MV-4-11 (cell line): Measurements from ENCODE around the gene KCNIP1.

Experiments
- DNase-seq: peaks from one replicate; lab custom pipeline; 2025; lab: John Stamatoyannopoulos, UW

The KCNIP1 gene

DNA sequence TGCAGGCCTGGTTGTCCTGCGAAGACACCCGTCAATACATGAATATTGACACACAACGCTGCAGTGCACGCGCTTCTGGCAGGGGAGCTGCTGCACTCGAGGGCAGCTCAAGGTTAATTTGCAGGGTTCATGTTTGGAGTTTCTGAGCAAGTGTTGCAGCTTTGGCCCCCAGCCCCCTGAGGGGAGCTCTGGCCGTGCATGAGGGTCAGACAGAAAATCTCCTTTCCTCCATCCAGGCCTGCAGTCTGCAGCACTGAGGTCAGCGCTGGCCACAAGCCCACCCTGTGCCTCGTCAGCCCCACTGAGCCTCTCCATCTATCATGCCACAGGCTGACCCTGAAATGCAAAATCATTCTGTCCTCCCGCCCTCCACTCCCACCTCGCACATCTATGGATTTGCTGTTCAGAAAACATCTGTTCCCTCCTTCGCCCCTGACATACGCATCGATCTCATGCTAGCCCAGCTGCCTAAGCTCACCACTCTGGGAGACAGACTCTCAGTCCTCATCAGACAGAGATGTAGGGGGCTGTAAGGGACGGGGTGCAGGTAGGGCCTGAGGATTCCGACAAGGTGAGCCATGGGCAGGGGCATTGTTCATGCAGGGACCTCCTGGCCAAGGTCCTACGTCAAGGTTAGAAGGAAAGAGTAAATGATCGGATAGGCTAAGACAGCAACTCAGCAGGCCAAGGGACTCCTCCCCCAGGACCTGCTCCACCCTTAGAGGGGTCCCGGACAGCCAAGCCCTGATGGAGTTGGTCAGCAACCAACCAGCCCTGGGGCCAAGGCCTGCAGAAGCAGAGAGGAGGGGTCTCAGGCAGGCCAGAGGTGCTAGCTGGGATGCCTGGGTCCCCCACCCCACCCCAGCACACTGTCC, 125.1 kb downstream of the KCNIP1 start:
- no peak for DNase-seq

DNA sequence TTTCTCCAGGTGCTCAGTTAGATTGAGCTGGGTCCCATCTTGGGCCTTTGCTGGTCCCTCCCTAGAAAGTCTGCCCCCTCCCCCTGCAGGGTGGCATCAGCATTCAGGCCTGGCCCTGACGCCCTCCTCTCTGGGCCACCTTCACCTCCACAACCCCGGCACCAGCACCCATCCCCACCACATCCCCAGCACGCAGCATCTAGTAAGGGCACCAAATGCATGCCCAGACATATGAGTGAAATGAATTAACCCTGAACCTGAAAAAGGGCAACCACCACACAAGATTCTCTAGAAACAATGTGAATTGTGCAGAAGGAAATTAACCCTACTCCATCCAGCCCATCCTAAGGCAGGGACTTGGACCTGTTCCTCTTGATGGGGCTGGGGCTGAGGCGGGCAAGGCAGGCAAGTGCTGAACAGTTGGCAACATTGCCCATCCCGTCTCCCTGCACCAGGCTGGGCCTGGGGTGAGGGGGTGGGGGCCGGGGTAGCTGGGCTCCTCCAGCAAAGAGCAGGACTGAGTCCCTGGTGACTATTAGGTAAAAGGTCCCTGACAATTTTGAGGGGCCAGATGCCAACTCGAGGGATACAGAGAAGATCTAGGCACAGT, 125.9 kb downstream of the KCNIP1 start:
- no peak for DNase-seq

DNA sequence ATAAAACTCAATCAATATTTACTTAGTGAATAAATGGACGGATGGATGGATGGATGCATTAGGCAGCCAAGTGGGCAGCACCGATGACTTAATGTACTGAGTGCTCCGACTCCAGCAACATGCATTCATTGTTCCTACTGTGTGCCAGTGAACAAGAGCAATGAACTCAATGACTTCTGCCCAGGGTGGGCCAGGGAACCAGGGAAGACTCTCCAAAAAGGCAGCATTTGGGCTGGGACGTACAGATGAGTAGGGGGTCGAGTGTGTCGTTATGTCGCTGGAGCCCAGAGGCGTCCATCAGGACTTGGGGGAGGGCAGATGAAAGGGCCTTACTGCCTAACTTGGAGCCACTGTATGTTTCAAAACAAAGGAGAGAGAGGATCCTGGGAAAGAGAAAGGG, 126.4 kb downstream of the KCNIP1 start:
- DNase-seq = no peak

DNA sequence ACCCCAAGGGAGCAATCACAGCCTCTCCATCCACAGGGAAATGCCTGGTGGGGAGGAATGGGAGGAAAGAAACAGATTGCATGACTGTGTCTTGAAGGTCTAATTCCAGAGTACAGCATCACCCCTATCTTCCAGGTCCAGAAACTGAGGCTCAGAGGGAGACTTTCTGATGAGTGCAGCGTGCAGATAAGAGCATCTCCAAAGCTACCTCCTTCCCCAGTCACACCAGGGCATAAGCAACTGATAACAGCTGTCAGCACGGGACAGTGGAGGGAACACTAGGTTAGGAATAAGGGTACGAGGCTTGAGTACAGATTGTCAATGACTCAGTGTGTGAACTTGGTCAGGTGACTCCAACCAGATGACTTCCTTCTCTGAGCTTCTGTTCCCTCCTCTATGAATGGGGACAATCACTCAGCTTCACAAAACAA, 126.9 kb downstream of the KCNIP1 start:
- peak; percentile 25 for DNase-seq

DNA sequence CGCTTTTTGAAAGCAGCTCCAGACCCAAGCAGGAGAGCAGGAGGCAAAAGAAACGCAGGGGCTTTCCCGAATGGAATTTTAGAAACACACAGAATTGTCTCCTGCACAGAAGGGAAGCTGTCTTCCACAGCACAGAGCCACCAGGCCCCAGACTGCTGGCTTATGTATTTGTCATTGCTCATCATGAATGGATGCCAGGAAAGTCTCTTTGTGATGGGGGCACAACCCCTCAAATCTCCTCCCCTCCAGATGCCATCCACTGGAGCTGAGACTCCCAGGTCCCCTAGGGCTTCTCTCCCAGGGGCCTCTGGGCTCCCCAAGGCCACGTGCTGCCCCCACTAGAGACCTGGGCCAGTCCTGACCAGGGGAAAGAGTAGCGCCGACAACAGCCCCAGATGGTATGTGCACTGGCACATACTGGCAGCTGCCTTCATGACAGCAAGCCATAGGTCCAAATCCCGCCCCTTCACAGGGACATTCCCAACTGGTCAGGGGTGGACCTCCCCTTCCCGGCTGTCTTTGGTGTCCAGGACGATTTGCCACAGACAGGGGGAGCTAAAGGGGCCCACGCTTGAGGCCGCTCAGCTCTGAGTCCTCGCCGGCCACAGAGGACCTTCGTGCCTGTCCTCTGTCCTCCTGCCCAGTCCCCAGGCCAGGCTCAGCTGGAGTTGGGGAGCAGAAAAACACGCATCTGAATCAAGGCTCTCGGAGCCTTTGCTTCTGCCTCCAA, 127.8 kb downstream of the KCNIP1 start:
- no peak for DNase-seq

DNA sequence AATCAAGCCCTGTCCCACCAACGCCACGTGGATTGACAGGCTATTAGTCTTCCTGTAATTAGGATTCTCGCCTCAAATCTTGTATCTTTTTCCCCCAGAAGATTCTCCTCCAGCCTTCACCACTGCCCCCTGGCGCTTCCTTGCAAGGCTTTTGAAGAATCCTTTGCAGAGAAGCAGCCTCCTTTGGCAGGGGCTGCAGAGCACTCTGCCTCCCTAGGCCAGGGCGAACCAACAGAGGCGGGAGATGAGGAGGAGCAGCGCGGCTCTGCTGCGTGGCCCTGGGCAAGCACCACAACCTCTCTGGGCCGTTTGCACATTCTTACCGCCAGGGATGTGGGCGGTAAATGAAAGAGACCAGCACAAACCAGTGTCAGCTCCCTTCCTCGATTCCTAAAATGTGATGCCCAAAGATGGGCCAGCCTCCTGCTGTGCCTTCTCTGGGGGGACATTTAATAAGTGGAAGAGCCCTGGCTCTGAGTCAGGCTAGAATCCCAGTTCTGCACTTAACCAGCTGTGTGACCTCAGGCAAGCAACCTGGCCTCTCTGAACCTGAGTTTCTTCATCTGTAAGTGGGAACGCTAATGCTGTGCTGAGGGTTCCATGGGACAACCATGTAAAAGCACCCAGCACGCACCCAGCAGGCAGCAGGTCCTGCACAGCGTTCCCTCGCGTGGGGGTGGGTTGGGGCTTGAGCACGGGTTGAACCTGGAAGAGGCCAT, 128.6 kb downstream of the KCNIP1 start:
- no peak for DNase-seq

DNA sequence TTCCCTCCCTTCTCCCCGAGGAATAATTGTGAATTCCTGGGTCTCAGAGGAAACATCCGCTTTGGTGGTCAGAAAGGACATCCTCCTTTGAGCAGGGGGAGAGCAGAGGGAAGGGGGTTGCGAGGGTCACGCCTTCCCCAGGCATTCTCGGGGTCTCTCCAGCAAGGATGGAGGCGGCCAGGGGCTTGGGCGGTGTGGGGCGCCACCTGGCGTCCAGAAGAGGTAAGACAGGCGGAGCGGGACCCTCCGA, 129.1 kb downstream of the KCNIP1 start:
- no peak for DNase-seq

DNA sequence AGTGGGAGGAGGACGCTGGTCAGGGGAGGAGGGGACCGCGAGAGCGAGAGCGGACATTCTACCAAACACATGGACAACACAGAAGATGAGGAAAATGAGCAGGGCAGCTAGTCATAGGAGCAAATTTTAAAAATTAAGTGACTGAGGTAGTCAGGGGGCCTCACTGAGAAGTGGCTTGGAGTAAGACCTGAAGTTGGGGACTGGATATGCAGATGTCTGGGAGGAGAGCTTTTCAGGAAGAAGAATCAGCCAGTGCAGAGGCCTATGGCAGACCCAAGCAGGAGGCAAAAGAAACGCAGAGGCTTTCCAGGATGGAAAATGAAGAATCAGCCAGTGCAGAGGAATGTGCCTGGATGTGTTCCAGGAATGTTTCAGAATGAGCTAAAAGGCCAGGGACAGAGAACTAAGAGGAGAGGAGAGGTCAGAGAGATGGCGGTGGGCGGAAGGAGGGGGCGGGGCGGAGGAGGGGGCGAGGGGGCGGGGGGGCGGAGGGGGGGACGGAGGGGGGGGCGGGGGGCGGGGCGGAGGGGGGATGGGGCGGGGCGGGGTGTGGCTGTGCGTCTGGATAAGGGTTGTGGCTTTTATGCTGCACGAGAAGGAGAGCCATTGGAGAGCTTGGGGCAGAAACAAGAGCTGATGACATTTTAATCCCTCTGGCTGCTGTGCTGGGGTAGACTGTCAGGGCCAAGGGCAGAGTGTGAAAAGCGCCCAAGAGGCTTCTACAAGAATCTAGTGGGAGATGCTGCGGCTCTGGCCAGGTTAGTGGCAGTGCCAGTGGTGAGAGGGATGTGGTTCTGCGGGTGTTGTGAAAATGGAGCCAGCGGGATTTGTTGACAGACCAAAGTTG, 129.6 kb downstream of the KCNIP1 start:
- peak; percentile 23 for DNase-seq

DNA sequence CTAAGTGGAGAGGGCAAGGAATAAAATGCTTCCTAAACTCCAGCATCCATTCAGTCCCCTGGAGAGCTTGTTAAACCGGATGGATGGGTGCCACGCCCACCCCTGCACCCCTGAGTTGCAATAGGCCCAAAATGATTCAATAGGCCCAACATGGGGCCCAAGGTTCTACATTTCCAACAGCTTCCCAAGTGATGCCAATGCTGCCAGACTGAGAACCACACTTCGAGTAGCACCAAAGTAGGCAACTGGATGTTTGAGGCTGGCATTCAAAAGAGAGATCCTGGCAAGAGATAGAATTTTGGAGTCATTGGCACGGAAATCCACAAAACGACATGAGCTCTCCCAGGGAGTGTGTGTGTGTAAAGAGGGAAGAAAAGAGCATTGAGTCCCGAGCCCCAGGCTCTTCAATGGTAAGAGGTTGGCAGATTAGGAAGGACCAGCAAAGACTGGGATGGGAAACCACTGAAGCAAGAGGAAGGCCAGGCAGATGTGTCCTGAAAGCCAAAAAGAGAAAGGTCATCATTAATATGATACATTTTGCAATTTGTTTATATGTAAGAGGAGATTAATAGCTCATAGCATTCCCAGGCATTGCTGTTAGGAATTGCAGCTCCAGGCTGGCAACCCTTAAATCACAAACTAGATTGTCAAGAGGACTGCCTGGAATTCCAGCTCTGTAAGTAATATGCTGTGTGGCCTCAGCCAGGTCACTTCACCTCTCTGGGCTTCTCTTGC, 130.6 kb downstream of the KCNIP1 start:
- DNase-seq = no peak

DNA sequence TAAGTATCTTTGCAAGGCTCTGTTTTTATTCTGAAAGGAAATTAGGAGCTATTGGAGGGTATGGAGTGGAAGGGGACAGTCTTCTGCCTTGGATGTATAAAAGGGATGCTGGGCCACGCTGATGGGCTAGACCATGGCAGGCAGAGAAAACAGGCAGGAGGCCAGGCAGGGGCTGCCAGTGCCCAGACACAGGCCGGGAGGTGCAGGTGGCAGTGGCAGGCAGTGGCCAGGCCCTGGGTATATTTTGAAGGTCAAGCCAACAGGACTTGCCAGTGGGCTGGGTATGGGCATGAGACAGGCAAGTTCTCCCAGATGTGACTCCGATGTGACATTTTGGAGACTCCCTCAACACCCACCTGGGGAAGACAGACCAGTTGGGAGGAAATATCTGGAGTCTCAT, 131.9 kb downstream of the KCNIP1 start:
- no peak for DNase-seq

DNA sequence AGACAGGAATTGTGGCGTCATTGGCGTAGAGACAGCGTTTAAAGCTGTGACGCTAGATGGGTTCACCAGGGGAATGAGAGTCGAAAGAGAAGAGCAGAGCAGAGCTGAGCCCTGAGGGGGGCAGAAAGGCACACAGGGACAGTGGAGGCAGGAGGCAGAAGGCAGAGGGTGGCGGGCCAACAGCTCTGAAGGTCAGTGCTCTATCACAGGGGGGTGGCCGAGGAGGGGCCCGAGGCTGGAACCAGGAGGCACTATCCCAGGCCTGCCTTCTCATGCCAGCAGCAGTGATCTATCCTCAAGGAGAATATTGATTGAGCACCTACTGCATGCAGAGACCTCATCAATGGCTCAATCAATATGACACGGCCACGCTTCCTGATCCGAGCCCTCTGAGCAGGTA, 132.4 kb downstream of the KCNIP1 start:
- DNase-seq = no peak

DNA sequence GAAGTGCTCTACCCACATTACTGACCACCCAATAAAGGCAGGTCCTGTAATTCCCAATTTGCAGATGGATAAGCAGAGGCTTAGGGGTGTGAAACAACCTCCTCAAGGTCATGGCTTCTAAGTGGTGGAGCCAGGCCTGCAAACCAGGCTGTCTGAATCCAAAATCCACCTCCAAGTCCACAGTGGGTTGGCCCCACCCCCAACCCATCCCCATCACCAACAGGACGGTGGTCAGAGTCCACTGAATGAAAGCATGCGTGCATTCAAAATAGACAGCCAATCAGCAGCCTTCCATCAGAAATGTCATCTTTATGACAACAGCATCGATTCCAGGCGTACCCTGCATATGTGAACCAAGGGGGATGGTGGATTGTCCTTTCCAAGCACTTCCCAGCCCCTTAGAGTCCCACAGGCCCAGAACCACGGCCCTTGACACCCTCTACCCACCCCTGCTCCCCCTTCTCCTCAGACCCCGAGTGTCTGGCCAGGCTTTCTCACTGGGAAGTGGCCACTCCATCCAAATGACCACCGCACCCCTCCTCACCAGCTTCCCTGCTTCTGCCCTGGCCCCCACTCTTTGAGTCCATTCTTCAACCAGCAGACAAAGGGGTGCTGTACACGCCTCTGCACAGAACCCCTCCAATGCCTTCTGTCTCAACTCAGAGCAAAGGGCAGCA, 133.1 kb downstream of the KCNIP1 start:
- DNase-seq = no peak

DNA sequence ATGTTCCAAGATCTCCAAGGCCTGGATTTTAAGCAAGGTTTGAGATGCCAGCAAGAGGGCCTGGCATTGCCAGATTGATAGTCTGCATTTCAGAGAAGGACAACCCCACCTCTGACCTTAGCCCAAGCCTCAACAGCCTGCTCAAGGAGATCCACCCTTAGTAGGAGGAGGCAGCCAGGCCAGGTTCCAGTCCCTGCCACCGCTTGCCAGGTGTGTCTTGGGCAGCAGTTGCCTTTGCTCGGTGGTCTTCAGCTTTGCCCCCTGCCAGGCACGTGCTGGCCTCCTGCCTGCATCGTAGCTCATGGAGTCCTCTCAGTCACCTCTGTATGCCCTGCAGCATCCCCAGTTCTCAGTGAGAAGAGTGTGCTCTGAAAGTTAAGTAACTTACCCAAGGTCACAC, 134.2 kb downstream of the KCNIP1 start:
- DNase-seq = no peak

DNA sequence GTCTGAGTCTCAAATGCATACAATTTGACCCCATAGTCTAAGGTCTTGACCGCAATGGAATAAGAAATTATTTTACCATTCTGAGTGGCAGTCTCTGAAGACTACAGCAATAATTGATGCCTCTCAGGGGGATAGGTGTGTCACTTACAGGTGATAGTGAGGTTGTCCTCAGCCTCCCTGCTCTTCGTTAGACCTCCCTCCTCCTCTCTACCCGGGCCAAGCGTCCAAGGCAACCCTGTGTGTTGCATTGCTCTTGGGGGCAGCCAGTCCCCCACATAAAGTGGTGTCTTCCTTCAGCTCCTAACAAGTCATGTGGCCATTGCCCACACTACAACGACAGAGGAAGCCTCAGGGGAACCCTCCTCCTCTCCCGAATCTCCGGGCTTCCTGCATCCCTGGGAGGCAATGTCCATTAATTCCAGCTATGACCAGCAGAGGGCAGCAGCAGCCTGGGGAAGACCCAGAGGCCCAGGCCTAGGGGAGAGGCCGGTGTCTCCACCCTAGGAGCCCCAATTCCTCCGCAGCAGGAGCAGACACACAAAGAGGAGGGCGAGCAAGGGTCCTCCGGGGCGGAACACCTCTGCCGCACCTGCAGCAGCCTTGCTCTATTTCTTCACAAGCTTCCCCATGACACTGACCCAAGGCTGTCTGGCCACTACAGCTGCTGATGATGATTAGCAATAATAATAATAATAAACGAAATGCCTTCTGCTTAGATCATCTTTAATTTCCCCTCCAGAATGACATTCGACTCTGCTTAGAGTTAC, 134.8 kb downstream of the KCNIP1 start:
- peak; percentile 26 for DNase-seq

DNA sequence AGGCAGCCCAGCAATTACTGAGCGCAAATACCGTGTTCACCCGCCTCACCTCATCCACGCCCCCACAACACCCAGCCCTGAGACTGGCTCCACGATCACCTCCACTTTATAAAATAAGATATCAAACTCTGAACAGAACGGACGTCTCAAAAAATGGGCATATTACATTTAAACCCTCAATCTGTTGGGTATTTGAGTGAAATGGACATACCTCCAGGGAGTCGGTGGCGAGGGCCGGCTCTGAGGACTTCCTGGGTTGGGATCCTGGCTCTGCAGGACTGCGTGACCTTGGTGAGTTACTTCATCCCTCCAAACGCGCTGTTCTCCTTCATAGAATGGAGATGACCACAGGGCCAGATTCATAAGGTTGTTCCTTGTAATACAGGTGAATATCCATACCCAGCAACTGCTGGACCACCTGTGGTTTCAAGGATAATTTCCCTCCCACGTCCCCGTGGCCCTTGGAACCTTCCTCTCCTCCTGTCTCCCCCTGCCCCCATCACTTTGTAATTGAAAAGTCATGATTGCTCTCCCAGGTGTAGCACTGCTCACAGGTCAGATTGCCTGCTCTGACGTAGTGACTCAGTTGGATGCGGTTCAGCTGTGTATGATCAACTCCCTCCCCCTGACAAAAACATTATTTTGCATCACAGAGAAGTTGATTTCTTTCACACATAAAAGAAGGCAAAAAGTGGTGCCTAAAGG, 135.6 kb downstream of the KCNIP1 start:
- DNase-seq = no peak

DNA sequence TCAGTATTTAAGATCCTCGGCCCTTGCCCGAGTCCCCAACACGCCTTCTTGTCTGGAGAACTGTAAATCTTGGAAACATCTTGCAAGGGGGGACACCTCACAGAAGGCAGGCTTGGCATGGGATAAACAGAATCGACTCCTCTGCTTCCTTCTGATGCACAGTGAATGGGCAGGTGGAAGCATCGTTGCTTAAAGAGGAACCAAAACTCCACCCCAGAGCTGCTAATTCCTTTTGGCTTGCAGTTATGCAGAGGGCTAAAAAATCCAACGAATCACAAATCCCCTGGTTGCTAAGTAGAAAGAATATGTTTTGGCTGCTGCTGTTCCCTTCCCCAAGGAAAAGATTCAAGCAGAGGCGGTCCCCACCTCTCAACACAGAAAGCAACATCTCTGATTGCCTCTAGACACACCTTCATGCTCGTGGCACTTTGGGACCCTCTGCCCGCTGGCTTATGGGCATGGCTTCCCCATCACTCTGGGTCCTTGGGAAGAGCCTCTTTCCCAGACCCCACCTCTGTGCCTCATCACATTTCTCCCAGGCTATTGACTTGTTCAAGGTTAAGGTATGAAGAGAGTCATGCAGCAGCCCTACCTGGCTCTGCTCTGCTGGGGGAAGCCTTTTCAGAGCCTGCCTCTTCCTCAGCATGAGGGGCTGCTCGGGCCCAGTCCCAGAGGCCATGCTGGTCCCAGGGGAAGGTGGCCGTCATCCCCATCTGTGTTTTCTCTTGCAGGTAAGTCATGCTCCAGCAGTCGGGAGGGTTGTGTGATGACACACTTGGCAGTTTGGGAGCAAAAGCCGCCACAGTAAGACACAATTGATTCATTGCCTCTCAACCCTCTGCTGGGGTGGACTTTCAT, 137.1 kb downstream of the KCNIP1 start:
- peak; percentile 70 for DNase-seq

DNA sequence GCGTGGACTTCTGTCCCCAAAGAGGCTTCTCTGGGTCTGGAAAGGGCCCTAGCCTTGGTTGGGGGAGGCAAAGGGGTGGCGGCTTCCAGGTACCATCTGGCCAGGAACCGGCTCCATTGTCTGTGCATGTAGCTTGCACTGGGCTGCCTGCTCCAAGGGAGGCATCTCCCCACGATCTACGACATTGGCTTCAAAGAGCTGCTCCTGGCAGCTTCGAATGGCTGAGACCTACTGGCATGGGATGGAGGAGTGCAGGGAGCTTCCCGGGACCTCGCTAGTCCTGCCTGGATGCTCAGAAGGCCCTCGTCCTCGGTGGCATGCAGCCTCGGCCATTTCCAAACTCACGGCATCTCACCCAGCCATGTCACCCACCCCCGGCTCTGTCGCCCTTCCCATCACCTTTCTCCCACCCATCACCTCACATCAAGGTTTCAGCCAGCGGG, 137.8 kb downstream of the KCNIP1 start:
- no peak for DNase-seq
